IMR-90 (cell line): Measurements from ENCODE around the gene TPM4. TPM values are rescaled to one million over a fixed set of nuclear protein-coding genes. Genes with fewer than 3 reads are reported as not detected.

ENCODE experiments used
- ATAC-seq: fragments of 200-7000 bp; cut with Tn5 transposase; 2 replicates; pipeline ENCODE4 v1.9.1; 2020; ENCODE audit warnings: low read depth, mild to moderate bottlenecking, moderate library complexity
- BruUV-seq: library from RNA; stranded (reverse); fragments of 400-500 nt; replicated peaks from 2 replicates; lab custom pipeline; 2021; lab: Mats Ljungman, UMichigan
- CTCF ChIA-PET: fragments of 300-600 bp; formaldehyde crosslinking; extraction: SDS; loops from one replicate; lab custom pipeline; 2021; ENCODE audit warnings: antibody characterized with exemption; lab: Yijun Ruan, JAX
- POLR2A ChIA-PET: fragments of 300-600 bp; sonication (Branson Sonifier 250); formaldehyde crosslinking; loops from one replicate; lab custom pipeline; 2022; ENCODE audit warnings: antibody characterized with exemption; ENCODE audit not compliant: unreplicated experiment; lab: Charles Lee
- DNase-seq: peaks from one replicate; pipeline ENCODE4 v3.0.0; 2013
- H2AFZ ChIP-seq: replicated peaks from 2 replicates; pipeline ENCODE3; 2013; ENCODE audit warnings: low read length, mild to moderate bottlenecking; ENCODE audit not compliant: poor library complexity
- H2AK5ac ChIP-seq: 2 replicates; pipeline ENCODE4 v1.6.1; 2013; ENCODE audit warnings: low read depth, low read length, inconsistent platforms
- H2AK9ac ChIP-seq: replicated peaks from 2 replicates; pipeline ENCODE3; 2013; ENCODE audit warnings: mild to moderate bottlenecking, low read depth, low read length, moderate library complexity; ENCODE audit not compliant: poor library complexity
- H2BK120ac ChIP-seq: 2 replicates; pipeline ENCODE4 v1.6.1; 2013; ENCODE audit warnings: low read depth, low read length, inconsistent platforms
- H2BK15ac ChIP-seq: 3 replicates; pipeline ENCODE4 v1.6.1; 2013; ENCODE audit warnings: low read depth, low read length, inconsistent platforms
- H2BK20ac ChIP-seq: 2 replicates; pipeline ENCODE4 v1.6.1; 2013; ENCODE audit warnings: low read depth, mild to moderate bottlenecking, inconsistent platforms, low read length, moderate library complexity
- H2BK5ac ChIP-seq: 2 replicates; pipeline ENCODE4 v1.6.1; 2013; ENCODE audit warnings: mild to moderate bottlenecking, low read depth, low read length, inconsistent platforms; ENCODE audit not compliant: poor library complexity, severe bottlenecking
- H3K14ac ChIP-seq: replicated peaks from 2 replicates; pipeline ENCODE4 v1.6.1; 2013; ENCODE audit warnings: low read depth, low read length, inconsistent platforms
- H3K18ac ChIP-seq: 2 replicates; pipeline ENCODE4 v1.6.1; 2013; ENCODE audit warnings: low read depth, low read length, control low read depth
- H3K23ac ChIP-seq: 2 replicates; pipeline ENCODE4 v1.6.1; 2013; ENCODE audit warnings: low read depth, low read length, inconsistent platforms
- H3K27ac ChIP-seq: 2 replicates; pipeline ENCODE4 v1.5.1; 2013; ENCODE audit warnings: mild to moderate bottlenecking, control low read depth, low read length; ENCODE audit not compliant: insufficient read depth
- H3K27me3 ChIP-seq: 2 replicates; pipeline ENCODE4 v1.6.1; 2013; ENCODE audit warnings: low read length; ENCODE audit not compliant: control insufficient read depth, insufficient read depth
- H3K36me3 ChIP-seq: 2 replicates; pipeline ENCODE4 v1.6.1; 2013; ENCODE audit warnings: low read length, mixed read lengths; ENCODE audit not compliant: control insufficient read depth, insufficient read depth
- H3K4ac ChIP-seq: 2 replicates; pipeline ENCODE4 v1.6.1; 2013; ENCODE audit warnings: low read depth, low read length, inconsistent platforms
- H3K4me1 ChIP-seq: 2 replicates; pipeline ENCODE4 v1.6.1; 2013; ENCODE audit warnings: low read length, mixed read lengths; ENCODE audit not compliant: control insufficient read depth, insufficient read depth
- H3K4me2 ChIP-seq: 2 replicates; pipeline ENCODE4 v1.6.1; 2013; ENCODE audit warnings: low read depth, mild to moderate bottlenecking, control low read depth, low read length, moderate library complexity
- H3K4me3 ChIP-seq: 2 replicates; pipeline ENCODE4 v1.5.1; 2013; ENCODE audit warnings: low read depth, mild to moderate bottlenecking, control low read depth, low read length, moderate library complexity; ENCODE audit not compliant: insufficient read depth
- H3K56ac ChIP-seq: 2 replicates; pipeline ENCODE4 v1.6.1; 2013; ENCODE audit warnings: low read length, inconsistent platforms; ENCODE audit not compliant: insufficient read depth; ENCODE audit errors: extremely low read depth
- H3K79me1 ChIP-seq, 2 experiments: 2 replicates each; pipeline ENCODE4 v1.6.1; 2013; ENCODE audit warnings: low read length in 2 of 2, inconsistent platforms in 1 of 2, low read depth in 1 of 2
- H3K9ac ChIP-seq: 2 replicates; pipeline ENCODE4 v1.6.1; 2013; ENCODE audit warnings: low read depth, low read length, control low read depth
- H3K9me1 ChIP-seq: 2 replicates; pipeline ENCODE4 v1.6.1; 2013; ENCODE audit warnings: low read length, inconsistent platforms; ENCODE audit not compliant: insufficient read depth
- H3K9me3 ChIP-seq: 2 replicates; pipeline ENCODE4 v1.6.1; 2013; ENCODE audit warnings: low read length; ENCODE audit not compliant: control insufficient read depth, insufficient read depth
- H4K20me1 ChIP-seq: 2 replicates; pipeline ENCODE4 v1.6.1; 2013; ENCODE audit warnings: low read length, inconsistent platforms; ENCODE audit not compliant: insufficient read depth
- H4K5ac ChIP-seq: 2 replicates; pipeline ENCODE4 v1.6.1; 2013; ENCODE audit warnings: mild to moderate bottlenecking, low read depth, low read length, control low read depth
- H4K8ac ChIP-seq, 2 experiments: 2 replicates each; pipeline ENCODE4 v1.6.1; 2013; ENCODE audit warnings: low read depth in 2 of 2, low read length in 2 of 2, control low read depth in 1 of 2, inconsistent platforms in 1 of 2
- H4K91ac ChIP-seq: 2 replicates; pipeline ENCODE4 v1.6.1; 2013; ENCODE audit warnings: low read depth, low read length, inconsistent platforms; ENCODE audit not compliant: insufficient read depth
- BHLHE40 ChIP-seq: fragments of 150-350 bp; IDR thresholded peaks from 2 replicates; pipeline ENCODE4 v1.6.1; 2016; ENCODE audit warnings: mild to moderate bottlenecking, low read depth, low read length
- CEBPB ChIP-seq: IDR thresholded peaks from 2 replicates; pipeline ENCODE4 v1.6.1; 2012; ENCODE audit warnings: low read depth, low read length, improper control_type of control experiment
- CHD1 ChIP-seq: IDR thresholded peaks from 2 replicates; pipeline ENCODE4 v1.6.1; 2012; ENCODE audit warnings: low read depth, low read length, improper control_type of control experiment
- ELK1 ChIP-seq: fragments of 150-350 bp; IDR thresholded peaks from 2 replicates; pipeline ENCODE4 v1.6.1; 2016; ENCODE audit warnings: low read depth, mild to moderate bottlenecking, low read length, moderate library complexity, borderline replicate concordance
- FOS ChIP-seq: fragments of 150-350 bp; IDR thresholded peaks from 2 replicates; pipeline ENCODE4 v1.6.1; 2016; ENCODE audit warnings: low read depth, low read length
- MAFK ChIP-seq: IDR thresholded peaks from 2 replicates; pipeline ENCODE4 v1.6.1; 2012; ENCODE audit warnings: low read depth, low read length, improper control_type of control experiment
- MAZ ChIP-seq: IDR thresholded peaks from 2 replicates; pipeline ENCODE4 v1.6.1; 2012; ENCODE audit warnings: low read depth, mild to moderate bottlenecking, low read length, improper control_type of control experiment, moderate library complexity, borderline replicate concordance
- MXI1 ChIP-seq: IDR thresholded peaks from 2 replicates; pipeline ENCODE4 v1.6.1; 2012; ENCODE audit warnings: low read depth, mild to moderate bottlenecking, low read length, moderate library complexity, borderline replicate concordance
- NFE2L2 ChIP-seq: fragments of 150-350 bp; IDR thresholded peaks from 2 replicates; pipeline ENCODE4 v1.6.1; 2016; ENCODE audit warnings: low read depth, mild to moderate bottlenecking, low read length
- POLR2A ChIP-seq: IDR thresholded peaks from 2 replicates; pipeline ENCODE4 v1.6.1; 2012; ENCODE audit warnings: mild to moderate bottlenecking, low read depth, low read length
- RAD21 ChIP-seq: IDR thresholded peaks from 2 replicates; pipeline ENCODE4 v1.6.1; 2012; ENCODE audit warnings: low read length, improper control_type of control experiment
- RCOR1 ChIP-seq: IDR thresholded peaks from 2 replicates; pipeline ENCODE4 v1.6.1; 2012; ENCODE audit warnings: mild to moderate bottlenecking, low read length, improper control_type of control experiment; ENCODE audit not compliant: insufficient replicate concordance
- RFX5 ChIP-seq: IDR thresholded peaks from 2 replicates; pipeline ENCODE4 v1.8.0; 2012; ENCODE audit warnings: low read depth, mild to moderate bottlenecking, low read length, moderate library complexity
- SMC3 ChIP-seq: fragments of 150-350 bp; IDR thresholded peaks from 2 replicates; pipeline ENCODE4 v1.6.1; 2016; ENCODE audit warnings: low read depth, mild to moderate bottlenecking, antibody characterized with exemption, low read length, moderate library complexity
- USF2 ChIP-seq: fragments of 150-350 bp; IDR thresholded peaks from 2 replicates; pipeline ENCODE4 v1.6.1; 2017; ENCODE audit warnings: mild to moderate bottlenecking, antibody characterized with exemption, low read length, low read depth
- WGBS, 2 experiments: methylation state at CpG; one replicate each; pipeline versions ENCODE4 v1.1.5 to v1.1.7; 2013; ENCODE audit warnings: missing lambda C conversion rate in 2 of 2; ENCODE audit not compliant: insufficient read length in 1 of 2; ENCODE audit errors: extremely low coverage in 2 of 2; 5-methylcytosine and 5-hydroxymethylcytosine counted together
- dilution Hi-C: fragments of 300-500 bp; cut with HindIII; formaldehyde crosslinking; loops from one replicate; pipeline ENCODE4 v1.14.3; 2018; ENCODE audit warnings: low sequenced_read_pairs; ENCODE audit not compliant: unreplicated experiment
- in situ Hi-C: fragments of 300-500 bp; cut with MboI; formaldehyde crosslinking; loops from 3 replicates; pipeline ENCODE4 v1.14.3; 2019; ENCODE audit warnings: low sequenced_read_pairs, inconsistent platforms, mixed read lengths
- intact Hi-C: fragments of 100-400 bp; cut with micrococcal nuclease; formaldehyde crosslinking; loops from 2 replicates; pipeline ENCODE4 v1.10.0; 2022
- polyA plus RNA-seq, 3 experiments: library from polyadenylated mRNA; depleted of rRNA; stranded (reverse); fragments of >200 nt; gene quantifications; 2 replicates each; pipeline ENCODE4 v1.2.3, GENCODE V29; 2012; ENCODE audit warnings: low replicate concordance in 1 of 3
- total RNA-seq: library from RNA; depleted of rRNA; stranded (reverse); fragments of >200 nt; gene quantifications from 2 replicates; pipeline ENCODE4 v1.2.3, GENCODE V29; 2012
- TF ChIP-seq, protein P1 (sequence below): conservative IDR thresholded peaks from 2 replicates; pipeline ENCODE4 v1.5.1; 2012; ENCODE audit warnings: mild to moderate bottlenecking, low read depth, low read length, improper control_type of control experiment

Gene TPM4
- total and polyA plus RNA-seq, 2 of the 4 experiments (the other 2 are of a cell fraction), result 1,075 to 1,160 TPM

- intact Hi-C loops (no loop called here), in situ Hi-C loops (no loop called here), dilution Hi-C loops (no loop called here)
- H2BK5ac ChIP-seq, result no peak overlapping the region
- no peak overlapping the region for H3K4ac ChIP-seq
- H3K79me1 ChIP-seq, result peaks cover 3 to 17% of the 10 kb centered on the region in 2 experiments; a peak in 3 of 4 replicates
- no peak overlapping the region for H2BK20ac ChIP-seq
- no peak overlapping the region for H3K9ac ChIP-seq
- peaks cover 31% of the 10 kb centered on the region for H3K36me3 ChIP-seq
- no peaks in the 10 kb centered on the region for H3K27me3 ChIP-seq
- H3K18ac ChIP-seq, result no peak overlapping the region
- H2AK9ac ChIP-seq, result no peak overlapping the region
- H4K5ac ChIP-seq, result no peak overlapping the region
- no peak overlapping the region for H3K4me2 ChIP-seq
- H3K23ac ChIP-seq, result no peak overlapping the region
- no peak for DNase-seq
- ChIA-PET POLR2A (no interaction called here), CTCF (no interaction called here)
- 0 out of 2 replicates have a peak, but pooled peaks cover 3% of the 10 kb centered on the region for H3K9me1 ChIP-seq
- no TSS peak for BruUV-seq
- no peak overlapping the region for H4K91ac ChIP-seq
- H3K27ac ChIP-seq, result no peak overlapping the region
- 100% methylated on average over 1 of the region's 6 CpGs; no CpG with 5 or more reads in 1 of the 2 experiments for WGBS, 2 experiments
- TF ChIP-seq, protein P1, sequence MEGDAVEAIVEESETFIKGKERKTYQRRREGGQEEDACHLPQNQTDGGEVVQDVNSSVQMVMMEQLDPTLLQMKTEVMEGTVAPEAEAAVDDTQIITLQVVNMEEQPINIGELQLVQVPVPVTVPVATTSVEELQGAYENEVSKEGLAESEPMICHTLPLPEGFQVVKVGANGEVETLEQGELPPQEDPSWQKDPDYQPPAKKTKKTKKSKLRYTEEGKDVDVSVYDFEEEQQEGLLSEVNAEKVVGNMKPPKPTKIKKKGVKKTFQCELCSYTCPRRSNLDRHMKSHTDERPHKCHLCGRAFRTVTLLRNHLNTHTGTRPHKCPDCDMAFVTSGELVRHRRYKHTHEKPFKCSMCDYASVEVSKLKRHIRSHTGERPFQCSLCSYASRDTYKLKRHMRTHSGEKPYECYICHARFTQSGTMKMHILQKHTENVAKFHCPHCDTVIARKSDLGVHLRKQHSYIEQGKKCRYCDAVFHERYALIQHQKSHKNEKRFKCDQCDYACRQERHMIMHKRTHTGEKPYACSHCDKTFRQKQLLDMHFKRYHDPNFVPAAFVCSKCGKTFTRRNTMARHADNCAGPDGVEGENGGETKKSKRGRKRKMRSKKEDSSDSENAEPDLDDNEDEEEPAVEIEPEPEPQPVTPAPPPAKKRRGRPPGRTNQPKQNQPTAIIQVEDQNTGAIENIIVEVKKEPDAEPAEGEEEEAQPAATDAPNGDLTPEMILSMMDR, result no peak
- TF ChIP-seq FOS, result no peak
- TF ChIP-seq RAD21, result no peak
- no peak for TF ChIP-seq RCOR1
- no peak for TF ChIP-seq BHLHE40
- TF ChIP-seq SMC3, result no peak
- no peak for TF ChIP-seq MAFK
- TF ChIP-seq POLR2A, result no peak; the same call in none of the 2 replicates
- TF ChIP-seq ELK1, result no peak
- TF ChIP-seq RFX5, result no peak
- TF ChIP-seq CEBPB, result no peak
- TF ChIP-seq MAZ, result no peak
- TF ChIP-seq NFE2L2, result no peak
- no peak for TF ChIP-seq MXI1
- TF ChIP-seq CHD1, result no peak
- no peak for TF ChIP-seq USF2
- ATAC-seq, result no peak; the same call in none of the 2 replicates
- H3K56ac ChIP-seq, result no peak overlapping the region; the same call in 1 of the 2 replicates
- H2BK15ac ChIP-seq, result no peak overlapping the region
- peaks cover 57% of the 10 kb centered on the region for H4K20me1 ChIP-seq
- no peak overlapping the region for H4K8ac ChIP-seq
- H2AK5ac ChIP-seq, result no peak overlapping the region
- no peak overlapping the region for H3K14ac ChIP-seq
- peaks cover 2% of the 10 kb centered on the region; the same call in 1 of the 2 replicates for H3K4me1 ChIP-seq
- no peak overlapping the region for H2BK120ac ChIP-seq
- no peak overlapping the region for H2AFZ ChIP-seq
- no peak overlapping the region for H3K4me3 ChIP-seq
- H3K9me3 ChIP-seq, result no peaks in the 10 kb centered on the region
These were observed 28.4 kb downstream of the TPM4 start for GRCh38 chr19:16104722-16105121.
